Measurements from ENCODE around the gene TM7SF3.

TM7SF3 gene

DNA sequence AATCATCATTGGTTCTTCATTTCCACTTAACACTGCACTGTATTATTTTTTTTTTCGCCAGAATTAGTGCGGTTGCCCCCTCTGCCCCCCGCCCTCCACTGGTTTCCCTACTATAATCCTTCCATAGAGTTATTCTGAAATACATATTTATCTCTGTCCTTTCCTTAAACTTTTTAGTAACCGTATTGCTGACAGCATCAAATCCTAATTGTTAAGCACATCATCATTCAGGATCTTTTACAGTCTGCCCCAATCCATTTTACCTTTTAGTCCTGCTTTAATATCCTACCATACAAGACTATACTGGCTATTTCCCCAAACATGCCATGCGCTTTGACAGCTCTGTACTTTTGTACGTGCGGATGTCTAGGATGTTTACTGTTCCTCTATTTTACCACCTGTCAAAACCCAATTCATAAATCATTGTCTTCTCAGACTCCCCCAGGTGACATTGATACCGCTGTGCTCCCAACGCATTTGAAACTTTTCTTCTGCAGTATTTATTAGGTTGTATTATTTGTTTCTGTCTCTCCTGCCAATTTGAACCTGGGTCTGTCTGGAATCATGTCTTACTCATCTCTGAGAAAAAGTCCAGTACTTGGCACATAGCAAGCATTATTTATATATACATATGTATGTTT is 74.9 kb downstream of the TM7SF3 start:
- peak; percentile 68 for DNase-seq (ENCODE audit: low read depth)
- TF ChIP-seq CTCF (IDR thresholded peaks at IDR 0.05; ENCODE audit: low read depth, low read length): no peak
- TF ChIP-seq, protein P1, sequence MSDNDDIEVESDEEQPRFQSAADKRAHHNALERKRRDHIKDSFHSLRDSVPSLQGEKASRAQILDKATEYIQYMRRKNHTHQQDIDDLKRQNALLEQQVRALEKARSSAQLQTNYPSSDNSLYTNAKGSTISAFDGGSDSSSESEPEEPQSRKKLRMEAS (IDR thresholded peaks at IDR 0.05; ENCODE audit: low read depth, low read length): peak; percentile 89
- peak; percentile 53 for TF ChIP-seq MYC (IDR thresholded peaks at IDR 0.05; ENCODE audit: low read depth, low read length)
- TF ChIP-seq POLR2A (IDR thresholded peaks at IDR 0.05; ENCODE audit: extremely low read depth, insufficient read length): no peak

GRCh38 chr12:26938701-26939062 is 75.5 kb downstream of the TM7SF3 start:
- TF ChIP-seq CTCF (IDR thresholded peaks at IDR 0.05; ENCODE audit: low read depth, low read length) (no peak), MYC (IDR thresholded peaks at IDR 0.05; ENCODE audit: low read depth, low read length) (no peak; the same call in 1 of the 2 replicates), POLR2A (IDR thresholded peaks at IDR 0.05; ENCODE audit: extremely low read depth, insufficient read length) (no peak)
- TF ChIP-seq, protein P1 (IDR thresholded peaks at IDR 0.05; ENCODE audit: low read depth, low read length): no peak
- no peak for DNase-seq (ENCODE audit: low read depth)
- peak overlapping the region; percentile 86 for H3K4me3 ChIP-seq (ENCODE audit: low read depth, low read length)

More for the DNA sequence above, 74.9 kb downstream of the TM7SF3 start:
- peak overlapping the region; percentile 86 for H3K4me3 ChIP-seq (ENCODE audit: low read depth, low read length)

GRCh38 chr12:26937863-26938700 is 76.1 kb downstream of the TM7SF3 start, which contains the start of the genes FGFR1OP2 and INTS13:
TSS of gene FGFR1OP2 (plus strand) at chr12:26938470. CDS start at chr12:26954159, 15,689 bp downstream.
TSS of gene INTS13 (minus strand) at chr12:26937981. CDS start at chr12:26936803, 1,178 bp downstream.
- peak within 1 kb of the TSS; percentile 86 for H3K4me3 ChIP-seq (ENCODE audit: low read depth, low read length)
- TF ChIP-seq MYC (IDR thresholded peaks at IDR 0.05; ENCODE audit: low read depth, low read length) (peak; percentile 84), POLR2A (IDR thresholded peaks at IDR 0.05; ENCODE audit: extremely low read depth, insufficient read length) (peak; percentile 98), CTCF (IDR thresholded peaks at IDR 0.05; ENCODE audit: low read depth, low read length) (no peak)
- TF ChIP-seq, protein P1 (IDR thresholded peaks at IDR 0.05; ENCODE audit: low read depth, low read length): peak; percentile 88
- peak; percentile 100 for DNase-seq (ENCODE audit: low read depth)

DNA sequence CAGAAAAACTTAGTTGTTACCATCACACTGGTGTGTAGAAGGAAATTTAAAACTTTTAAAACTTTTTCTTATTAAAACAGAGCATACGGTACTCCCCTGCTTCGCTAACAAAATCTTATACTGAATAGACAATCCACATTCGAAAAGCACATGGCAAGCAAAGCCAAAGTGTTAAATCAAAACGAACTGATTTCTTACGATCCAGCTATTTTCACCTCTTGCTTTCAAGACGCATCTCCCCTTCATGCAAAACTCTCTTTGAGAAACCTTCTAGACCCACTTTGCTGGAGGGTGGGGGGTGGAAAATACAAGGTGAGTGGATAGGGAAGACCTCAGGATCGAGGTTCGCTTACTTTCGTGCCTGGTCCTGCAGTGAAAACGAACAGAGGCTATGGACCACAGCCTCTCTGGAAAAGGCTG is 76.7 kb downstream of the TM7SF3 start:
- TF ChIP-seq, protein P1 (IDR thresholded peaks at IDR 0.05; ENCODE audit: low read depth, low read length): peak; percentile 91
- TF ChIP-seq POLR2A (IDR thresholded peaks at IDR 0.05; ENCODE audit: extremely low read depth, insufficient read length): no peak
- no peak; the same call in 1 of the 2 replicates for TF ChIP-seq MYC (IDR thresholded peaks at IDR 0.05; ENCODE audit: low read depth, low read length)
- DNase-seq (ENCODE audit: low read depth): no peak
- peak overlapping the region; percentile 86 for H3K4me3 ChIP-seq (ENCODE audit: low read depth, low read length)

DNA sequence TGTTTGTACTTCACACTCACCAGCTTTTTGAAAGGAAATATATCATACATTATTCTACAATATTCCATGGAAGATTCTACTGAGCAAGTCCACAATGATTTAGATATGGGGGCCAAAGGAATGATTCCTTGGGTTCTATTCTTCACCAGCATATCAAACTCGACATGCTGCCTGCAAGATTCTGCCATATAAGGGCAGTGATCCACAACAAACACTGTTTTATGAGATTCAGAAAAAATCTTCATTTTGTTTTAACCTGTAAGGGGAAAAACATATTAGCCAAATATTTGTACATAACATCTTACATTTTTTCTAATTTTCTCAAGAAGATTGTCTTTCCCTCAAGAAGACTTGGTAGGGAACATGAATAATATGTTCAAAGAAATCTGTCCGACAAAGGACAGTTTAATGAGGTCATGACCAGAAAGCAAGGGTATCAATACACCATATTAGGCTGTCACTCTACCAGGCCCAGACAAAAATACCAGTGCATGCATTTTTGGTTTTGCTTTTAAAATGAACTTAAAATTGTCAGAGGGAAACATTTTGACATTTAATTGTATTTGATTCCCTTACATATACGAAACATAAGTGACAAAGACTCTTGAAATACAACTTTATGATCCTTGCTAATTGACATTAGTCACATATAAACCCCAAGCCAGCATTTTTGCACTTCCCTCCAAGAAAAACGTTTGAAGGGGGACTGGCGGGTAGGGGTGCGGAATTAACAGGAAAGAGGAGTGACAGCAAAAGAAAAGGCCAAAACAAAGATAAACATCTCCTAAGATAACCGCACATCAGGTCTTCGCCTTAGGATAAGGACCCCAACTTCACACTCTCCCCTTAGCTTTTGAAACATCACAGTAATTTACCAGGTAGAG is 77.4 kb downstream of the TM7SF3 start:
- H3K4me3 ChIP-seq (ENCODE audit: low read depth, low read length): peak overlapping the region; percentile 86
- peak; percentile 70 for DNase-seq (ENCODE audit: low read depth)
- TF ChIP-seq POLR2A (IDR thresholded peaks at IDR 0.05; ENCODE audit: extremely low read depth, insufficient read length) (no peak), CTCF (IDR thresholded peaks at IDR 0.05; ENCODE audit: low read depth, low read length) (no peak), MYC (IDR thresholded peaks at IDR 0.05; ENCODE audit: low read depth, low read length) (no peak; the same call in 1 of the 2 replicates)
- TF ChIP-seq, protein P1 (IDR thresholded peaks at IDR 0.05; ENCODE audit: low read depth, low read length): no peak

Measured in NB4 (cell line).